OCI-M1 (cell line): ENCODE results near the gene TBC1D16.

Experiments used
- DNase-seq: peaks from one replicate; lab custom pipeline; 2025; lab: John Stamatoyannopoulos, UW

Gene TBC1D16

DNA sequence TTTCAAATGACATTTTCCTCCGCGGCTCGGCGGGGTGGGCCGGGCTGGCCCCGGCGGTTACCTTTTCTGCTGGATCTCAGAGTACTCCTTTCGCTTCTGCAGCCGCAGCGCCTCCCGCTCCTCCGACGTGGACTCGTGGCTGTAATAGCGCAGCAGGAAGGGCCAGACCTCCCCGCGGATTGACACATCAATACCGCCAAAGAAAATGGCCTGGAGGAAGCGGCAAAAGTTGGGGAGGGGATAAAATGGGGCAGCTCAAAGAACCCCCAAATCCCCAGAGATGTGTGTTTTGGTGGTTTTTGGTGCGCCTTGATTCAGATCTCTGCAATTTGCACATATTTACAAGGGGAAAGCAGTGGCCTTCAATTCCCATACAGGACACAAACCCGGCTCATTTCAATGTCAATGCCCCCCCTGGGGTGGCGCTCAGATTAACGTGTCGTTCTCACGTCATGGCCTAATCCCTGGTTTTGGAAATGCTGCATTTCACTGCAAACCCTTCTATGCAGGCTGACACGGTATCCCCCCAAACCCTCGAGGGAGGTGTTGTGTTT, 85.9 kb downstream of the TBC1D16 start:
- DNase-seq, result no peak

- DNase-seq, result no peak
Observed at GRCh38 chr17:79948945-79949655, 86.6 kb downstream of the TBC1D16 start.

GRCh38 chr17:79948406-79948944, 87.2 kb downstream of the TBC1D16 start:
- no peak for DNase-seq

DNA sequence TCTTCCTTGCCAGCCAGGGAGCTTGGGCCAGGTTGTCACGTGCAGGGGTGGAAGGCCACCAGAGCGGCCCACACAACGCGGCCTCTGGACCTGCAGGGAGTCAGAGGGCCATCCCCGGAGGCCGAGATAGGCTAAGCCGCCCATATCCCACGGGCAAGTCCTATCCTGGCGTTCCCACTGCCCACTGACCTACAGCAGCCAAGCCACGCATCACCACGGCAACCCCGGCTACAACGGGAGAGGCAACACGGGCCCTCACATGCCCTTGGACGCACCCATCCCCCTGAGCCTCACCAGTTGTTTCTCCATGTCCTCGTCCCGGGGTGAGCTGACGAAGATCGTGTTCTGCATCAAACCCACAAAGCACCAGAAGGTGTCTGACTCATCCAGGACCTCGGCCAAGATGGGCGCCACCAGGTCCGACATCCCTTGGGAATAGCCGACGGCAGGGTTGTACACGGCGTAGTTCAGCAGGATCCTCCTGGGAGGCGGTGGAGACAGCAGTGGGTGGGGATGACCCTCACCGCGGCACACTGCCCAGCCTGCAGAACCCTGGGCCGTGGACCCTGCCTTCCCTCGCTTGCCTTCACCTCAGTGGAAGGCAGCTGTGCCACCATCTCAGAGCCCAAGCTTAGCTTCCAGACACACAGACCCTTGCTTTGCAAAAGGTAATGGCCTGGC, 88.2 kb downstream of the TBC1D16 start:
- DNase-seq, result no peak

DNA sequence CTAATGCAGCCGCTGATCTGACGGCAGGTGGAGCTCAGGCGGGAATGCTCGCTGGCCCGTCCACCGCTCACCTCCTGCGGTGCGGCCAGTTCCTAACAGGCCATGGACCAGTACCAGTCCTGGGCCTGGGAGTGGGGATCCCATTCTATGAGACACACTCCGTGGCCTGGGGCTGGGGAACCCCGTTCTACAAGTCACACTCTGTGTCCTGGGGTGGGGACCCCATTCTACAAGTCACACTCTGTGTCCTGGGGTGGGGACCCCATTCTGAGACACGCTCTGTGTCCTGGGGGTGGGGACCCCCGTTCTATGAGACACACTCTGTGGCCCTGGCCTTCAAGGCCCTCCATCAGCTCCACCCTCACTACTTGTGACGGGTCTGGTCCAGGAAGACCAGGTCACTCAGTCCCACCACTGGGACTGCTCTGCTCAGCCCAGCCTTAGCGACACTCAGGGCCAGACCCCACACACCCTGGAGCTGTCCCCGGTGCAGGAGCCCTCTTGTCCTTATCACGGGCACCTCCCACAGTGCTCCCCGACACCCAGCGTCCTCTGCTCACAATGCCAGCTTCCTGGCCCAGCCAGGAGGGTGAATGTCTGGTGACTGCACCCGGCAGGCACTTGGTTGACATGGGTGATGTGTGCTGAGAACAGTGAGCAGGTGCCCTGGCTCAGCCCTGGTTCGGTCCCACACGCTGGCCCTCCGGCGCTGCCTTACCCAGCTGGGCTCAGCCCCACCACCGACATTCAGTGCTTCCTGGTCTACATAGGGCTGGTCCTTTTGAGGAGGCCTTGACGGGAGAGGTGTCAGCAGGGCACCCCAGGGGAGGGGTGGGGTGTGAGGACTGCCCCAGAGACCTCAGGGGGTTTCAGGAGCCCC, 89.1 kb downstream of the TBC1D16 start:
- DNase-seq, result no peak

DNA sequence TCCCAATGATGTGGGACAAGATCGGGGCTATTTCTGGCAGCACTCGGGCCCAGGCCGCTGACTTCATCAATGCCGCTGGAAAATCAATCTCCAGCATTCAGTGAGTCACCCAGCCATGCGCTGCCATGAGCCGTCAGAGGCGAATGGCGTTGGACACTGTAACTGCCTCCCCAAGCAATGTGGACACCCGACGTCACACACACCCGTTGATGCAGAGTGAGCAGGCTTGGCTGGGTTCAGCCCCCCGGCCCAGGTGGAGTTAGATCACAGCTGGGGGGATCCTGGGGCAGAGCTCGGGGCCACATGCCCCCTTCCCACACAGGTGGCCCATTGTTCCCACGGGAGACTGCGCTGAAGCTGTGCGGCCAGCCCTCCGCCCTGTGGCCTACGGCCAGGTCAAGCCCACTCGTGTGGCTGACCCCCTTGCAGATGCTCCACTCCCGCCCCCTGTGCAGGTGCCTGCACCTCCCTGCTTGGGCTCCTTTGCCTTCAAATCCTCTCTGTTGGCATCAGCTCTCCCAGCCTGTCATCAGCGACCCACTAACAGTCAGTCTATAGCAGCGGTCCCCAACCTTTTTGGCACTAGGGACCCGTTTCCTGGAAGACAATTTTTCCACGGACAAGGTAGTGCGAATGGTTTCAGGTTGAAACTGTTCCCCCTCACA, 89.9 kb downstream of the TBC1D16 start:
- no peak for DNase-seq

DNA sequence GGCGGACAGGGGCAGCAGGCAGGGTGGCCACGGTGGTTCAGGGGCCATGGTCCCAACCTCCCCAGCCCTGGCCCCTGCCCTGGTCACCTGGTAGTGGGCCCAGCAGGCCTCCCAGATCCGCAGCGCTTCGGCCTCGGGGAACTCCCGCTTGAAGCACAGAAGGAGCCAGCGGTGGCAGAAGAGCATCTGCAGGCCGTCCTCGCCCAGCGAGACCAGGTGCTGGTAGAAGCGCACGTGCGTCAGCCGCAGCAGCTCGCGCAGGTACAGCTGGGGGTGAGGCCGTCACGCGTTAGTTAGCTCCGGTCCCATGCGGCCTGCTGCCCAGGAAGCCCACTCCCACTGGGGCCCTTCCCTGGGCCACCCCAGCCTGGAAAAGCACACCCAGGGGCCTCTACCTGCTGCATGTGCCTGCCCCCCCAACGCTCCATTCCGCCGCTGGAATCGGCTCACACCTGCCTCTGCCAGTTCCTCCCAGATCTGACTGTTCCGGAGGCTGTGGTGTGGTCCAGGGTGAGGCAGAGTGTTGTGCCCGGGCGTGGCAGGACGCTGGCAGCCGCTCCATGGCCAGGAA, 90.8 kb downstream of the TBC1D16 start:
- no peak for DNase-seq

- no peak for DNase-seq
Observed at GRCh38 chr17:79944251-79944812, 91.3 kb downstream of the TBC1D16 start.

DNA sequence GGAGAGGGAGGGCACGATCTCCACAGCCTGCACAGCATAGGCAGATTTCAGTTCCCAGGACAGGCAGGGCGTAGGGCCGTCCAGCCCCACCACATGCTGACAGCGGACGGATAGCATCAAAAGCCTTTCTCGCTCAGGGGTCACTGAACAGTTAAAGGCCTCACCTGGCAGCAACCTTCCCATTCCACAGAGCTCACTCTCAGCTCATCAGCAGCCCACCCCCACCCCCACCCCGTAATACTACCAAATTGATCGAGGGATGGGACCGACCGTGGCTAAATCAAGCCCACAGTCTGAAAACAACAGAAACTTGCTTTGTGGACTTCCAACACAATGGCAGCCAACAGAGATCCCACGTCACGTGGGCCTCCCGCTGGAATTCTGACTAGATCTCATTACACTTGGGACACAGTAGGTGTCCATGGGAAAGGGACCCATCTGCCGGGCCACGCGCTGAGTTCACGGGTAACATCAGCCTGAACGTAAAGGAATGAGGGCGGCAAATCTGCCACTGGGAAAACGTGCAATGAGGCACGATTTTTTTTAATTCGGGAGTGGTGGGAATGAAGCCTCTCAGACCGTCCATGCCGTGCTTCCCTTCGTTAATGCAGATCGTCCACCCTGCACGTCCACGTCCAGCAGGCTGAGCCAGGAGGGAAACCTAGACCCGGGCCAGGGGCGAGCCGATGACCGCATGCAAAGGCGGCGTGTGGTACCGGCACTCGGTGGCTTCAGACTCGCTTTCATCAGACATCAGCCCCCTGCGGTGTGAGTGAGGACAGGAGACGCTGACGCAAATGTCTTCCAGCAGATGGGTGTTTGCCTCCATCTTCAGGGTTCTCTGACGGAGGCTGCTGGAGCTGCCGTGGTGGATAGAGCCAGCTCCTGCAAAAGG, 92.1 kb downstream of the TBC1D16 start:
- no peak for DNase-seq

DNA sequence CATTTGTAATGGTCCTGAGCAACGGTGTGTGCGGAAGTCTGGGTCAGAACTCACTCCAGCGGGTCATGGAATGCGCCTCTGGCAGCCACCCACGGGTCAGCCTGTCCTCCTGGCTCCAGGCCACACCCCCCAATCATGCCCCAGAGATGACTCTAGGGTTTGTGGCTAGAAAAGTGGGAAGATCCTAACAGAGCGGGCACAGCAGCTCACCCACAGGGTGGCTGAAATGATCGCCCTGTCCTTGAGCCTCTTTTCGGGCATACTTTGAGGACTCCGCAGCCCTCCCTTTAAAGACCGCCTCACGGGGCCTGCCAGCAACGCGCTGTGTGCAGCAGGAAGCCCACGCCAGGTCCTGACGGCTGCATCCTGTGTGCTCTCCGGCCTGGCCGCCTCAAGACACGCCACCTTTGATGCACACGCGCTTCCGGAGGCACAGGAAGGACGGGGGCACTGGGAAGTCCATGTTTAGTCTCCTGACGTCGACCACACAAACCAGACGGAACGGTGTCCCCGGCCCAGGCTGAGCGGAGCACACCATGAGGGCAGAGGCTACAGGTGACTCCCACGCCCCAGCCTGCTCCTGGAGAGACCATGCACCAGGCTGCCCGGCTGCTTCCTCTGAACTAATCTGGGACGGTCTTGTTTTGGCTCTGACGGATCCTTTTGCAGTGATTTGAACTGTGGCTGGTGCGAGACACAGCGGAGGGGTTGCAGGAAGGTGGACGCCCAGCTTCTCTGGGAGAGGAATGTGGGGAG, 92.9 kb downstream of the TBC1D16 start:
- no peak for DNase-seq

DNA sequence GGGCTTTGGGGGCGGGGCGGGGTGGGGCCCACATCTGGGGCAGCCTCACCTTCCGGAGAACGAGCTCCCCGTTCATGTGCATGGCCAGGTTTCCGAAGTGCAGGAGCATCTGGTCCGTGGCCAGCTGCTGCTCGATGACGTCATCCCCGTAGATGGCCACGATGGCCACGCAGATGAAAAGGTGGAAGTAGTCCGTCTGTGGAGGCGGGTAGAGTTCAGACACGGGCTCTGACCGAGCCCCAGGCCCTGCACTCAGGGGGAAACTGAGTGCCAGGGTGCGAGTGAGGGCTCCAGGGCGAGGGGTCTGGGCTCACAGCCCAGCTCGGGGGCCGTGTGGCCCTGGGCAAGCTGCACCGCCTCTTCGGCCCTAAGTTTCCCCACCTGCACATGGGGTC, 93.7 kb downstream of the TBC1D16 start:
- DNase-seq, result no peak

GRCh38 chr17:79941088-79942010, 94.3 kb downstream of the TBC1D16 start:
- DNase-seq, result no peak

- DNase-seq, result no peak
Observed at GRCh38 chr17:79940459-79941087, 95.1 kb downstream of the TBC1D16 start.

- no peak for DNase-seq
Observed at GRCh38 chr17:79939755-79940458, 95.8 kb downstream of the TBC1D16 start.

DNA sequence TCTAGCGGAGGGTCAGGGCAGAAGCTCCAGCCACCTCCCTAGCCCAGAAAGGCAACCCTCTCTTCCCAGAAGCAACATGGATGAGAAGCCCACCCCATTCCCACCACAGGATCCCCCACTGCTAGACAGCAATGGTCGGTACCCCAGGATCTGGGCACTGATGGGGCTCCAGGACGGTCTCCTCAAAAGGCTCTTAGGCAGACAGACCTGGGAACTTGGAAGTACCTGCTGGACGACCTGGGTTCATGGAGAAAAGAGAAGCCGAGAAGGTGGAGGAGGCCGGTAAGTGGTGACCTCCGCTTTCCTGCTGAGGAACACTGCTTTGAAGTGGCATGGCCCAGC, 96.6 kb downstream of the TBC1D16 start:
- DNase-seq, result no peak

DNA sequence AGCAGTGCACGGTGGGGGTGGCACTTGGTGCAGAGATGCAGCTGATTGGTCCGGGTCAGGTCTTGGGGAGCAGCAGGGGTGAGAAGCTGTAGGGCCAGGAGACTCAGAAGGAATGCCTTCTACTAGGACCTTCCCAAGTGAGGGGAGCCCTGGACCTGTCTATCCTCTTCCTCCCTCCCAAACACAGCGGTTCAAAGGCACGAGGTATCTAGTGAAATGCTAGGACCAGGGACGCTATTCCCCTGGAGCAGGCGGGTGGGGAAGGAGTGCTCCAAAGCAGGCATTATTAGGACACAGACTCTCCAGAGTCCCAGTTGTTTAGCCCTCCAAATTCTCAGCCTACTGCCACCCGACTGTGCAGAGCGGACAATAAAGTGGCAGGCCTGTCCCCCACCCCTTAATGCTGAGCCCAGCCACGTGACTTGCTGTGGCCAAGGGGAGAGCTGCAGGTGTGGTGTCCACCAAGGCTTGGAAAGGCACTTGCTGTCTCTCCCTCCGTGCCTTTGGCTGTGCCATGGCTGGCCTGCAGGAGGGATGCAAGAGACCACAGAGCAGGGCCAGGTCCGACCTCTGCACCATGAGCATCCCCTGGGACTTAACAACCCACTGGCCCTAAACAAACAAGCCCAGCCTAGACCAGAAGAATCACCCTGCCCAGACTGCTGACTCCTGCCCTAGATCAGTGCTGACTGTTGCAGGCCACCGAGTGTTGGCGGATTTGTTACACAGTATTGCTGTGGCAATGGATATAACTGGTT, 97.2 kb downstream of the TBC1D16 start:
- DNase-seq, result no peak
